GM23338 (cell line): Measurements from ENCODE around the gene CACNB1. TPM values are rescaled to one million over a fixed set of nuclear protein-coding genes. Genes with fewer than 3 reads are reported as not detected.

Experiments
- ATAC-seq: fragments of 200-7000 bp; cut with Tn5 transposase; 3 replicates; pipeline ENCODE4 v1.9.1; 2020
- DNase-seq: peaks from one replicate; pipeline ENCODE4 v3.0.0-alpha.2; 2015; ENCODE audit warnings: low spot score
- H2AFZ ChIP-seq: fragments of 200-600 bp; sonication (generic); 2 replicates; pipeline ENCODE4 v1.8.0; 2016; ENCODE audit warnings: antibody characterized with exemption, mild to moderate bottlenecking, moderate library complexity
- H3F3A ChIP-seq: fragments of 200-600 bp; sonication (generic); replicated peaks from 2 replicates; pipeline ENCODE4 v1.8.0; 2017; ENCODE audit warnings: antibody characterized with exemption, mixed run types, low read depth
- H3K27ac ChIP-seq: fragments of 200-600 bp; sonication (generic); 2 replicates; pipeline ENCODE4 v1.6.1; 2016; ENCODE audit warnings: low read depth
- H3K27me3 ChIP-seq: fragments of 200-600 bp; sonication (generic); 2 replicates; pipeline ENCODE4 v1.8.0; 2016; ENCODE audit warnings: mild to moderate bottlenecking, mixed run types, moderate library complexity; ENCODE audit not compliant: insufficient read depth
- H3K36me3 ChIP-seq: fragments of 200-600 bp; sonication (generic); 2 replicates; pipeline ENCODE4 v1.8.0; 2016; ENCODE audit warnings: mild to moderate bottlenecking; ENCODE audit not compliant: insufficient read depth
- H3K4me1 ChIP-seq: fragments of 200-600 bp; sonication (generic); 2 replicates; pipeline ENCODE4 v1.8.0; 2016; ENCODE audit warnings: mild to moderate bottlenecking, moderate library complexity; ENCODE audit not compliant: insufficient read depth
- H3K4me2 ChIP-seq: fragments of 200-600 bp; sonication (generic); 2 replicates; pipeline ENCODE4 v1.7.1; 2017; ENCODE audit warnings: mixed run types
- H3K4me3 ChIP-seq: fragments of 200-600 bp; sonication (generic); 2 replicates; pipeline ENCODE4 v1.6.1; 2016; ENCODE audit warnings: mixed run types
- H3K79me2 ChIP-seq: fragments of 200-600 bp; sonication (generic); replicated peaks from 2 replicates; pipeline ENCODE4 v1.8.0; 2017; ENCODE audit warnings: mild to moderate bottlenecking; ENCODE audit not compliant: insufficient read depth
- H3K9me2 ChIP-seq: fragments of 200-600 bp; sonication (generic); 2 replicates; pipeline ENCODE4 v1.8.0; 2017; ENCODE audit not compliant: insufficient read depth
- H4K20me1 ChIP-seq: fragments of 200-600 bp; sonication (generic); replicated peaks from 2 replicates; pipeline ENCODE4 v1.8.0; 2017; ENCODE audit warnings: mild to moderate bottlenecking; ENCODE audit not compliant: insufficient read depth
- H3K27ac Mint-ChIP-seq: 2 replicates; pipeline ENCODE4 v1.8.0; 2020; ENCODE audit warnings: inconsistent platforms, mild to moderate bottlenecking, moderate library complexity, mixed read lengths
- H3K27me3 Mint-ChIP-seq: 3 replicates; pipeline ENCODE4 v1.8.0; 2022; ENCODE audit warnings: low read depth, mild to moderate bottlenecking, moderate library complexity, mixed read lengths, inconsistent platforms; ENCODE audit not compliant: insufficient read depth, poor library complexity
- H3K36me3 Mint-ChIP-seq: 3 replicates; pipeline ENCODE4 v1.8.0; 2021; ENCODE audit warnings: low read depth, mild to moderate bottlenecking, inconsistent platforms, moderate library complexity, mixed read lengths
- H3K4me1 Mint-ChIP-seq: 3 replicates; pipeline ENCODE4 v1.8.0; 2020; ENCODE audit warnings: mild to moderate bottlenecking, inconsistent platforms, mixed read lengths
- H3K4me3 Mint-ChIP-seq: 3 replicates; pipeline ENCODE4 v1.8.0; 2021; ENCODE audit warnings: moderate library complexity, mild to moderate bottlenecking, inconsistent platforms, mixed read lengths
- H3K9me3 Mint-ChIP-seq: 3 replicates; pipeline ENCODE4 v1.8.0; 2020; ENCODE audit warnings: moderate library complexity, mild to moderate bottlenecking, inconsistent platforms, mixed read lengths
- EZH2 ChIP-seq: fragments of 200-600 bp; sonication (generic); IDR thresholded peaks from one replicate; pipeline ENCODE4 v1.8.0; 2017; ENCODE audit warnings: antibody characterized with exemption, mild to moderate bottlenecking, low read depth; ENCODE audit not compliant: unreplicated experiment
- EZH2phosphoT487 ChIP-seq: fragments of 200-600 bp; sonication (generic); IDR thresholded peaks from one replicate; pipeline ENCODE4 v1.8.1; 2018; ENCODE audit warnings: antibody characterized with exemption; ENCODE audit not compliant: unreplicated experiment
- NANOG ChIP-seq: IDR thresholded peaks from 2 replicates; pipeline ENCODE4 v1.6.1; 2016; ENCODE audit warnings: antibody characterized with exemption, borderline replicate concordance
- POLR2AphosphoS5 ChIP-seq: IDR thresholded peaks from 2 replicates; pipeline ENCODE4 v1.6.1; 2016; ENCODE audit warnings: antibody characterized with exemption, low read depth
- REST ChIP-seq: IDR thresholded peaks from one replicate; pipeline ENCODE4 v1.6.1; 2018; ENCODE audit warnings: antibody characterized with exemption; ENCODE audit not compliant: unreplicated experiment
- STAT1 ChIP-seq: IDR thresholded peaks from one replicate; pipeline ENCODE4 v1.6.1; 2016; ENCODE audit warnings: antibody characterized with exemption; ENCODE audit not compliant: unreplicated experiment
- ZNF114 ChIP-seq: fragments of 250-450 bp; sonication (Bioruptor Pico); IDR thresholded peaks from 2 replicates; pipeline ENCODE4 v1.5.0; 2020; ENCODE audit warnings: mild to moderate bottlenecking, moderate library complexity
- ZNF331 ChIP-seq: fragments of 250-450 bp; sonication (Bioruptor Pico); IDR thresholded peaks from 2 replicates; pipeline ENCODE4 v1.5.0; 2020; ENCODE audit warnings: low read depth, mild to moderate bottlenecking, moderate library complexity
- ZNF462 ChIP-seq: fragments of 250-450 bp; sonication (Bioruptor Pico); IDR thresholded peaks from 2 replicates; pipeline ENCODE4 v1.5.0; 2020; ENCODE audit warnings: mild to moderate bottlenecking, moderate library complexity
- polyA plus RNA-seq: library from polyadenylated mRNA; unstranded; fragments of >200 nt; fragmentation: Nextera tagmentation; extraction: Ambion mirVana; gene quantifications from 2 replicates; pipeline ENCODE4 v1.2.1, GENCODE V29; 2016
- total RNA-seq: library from RNA; depleted of rRNA; stranded (reverse); fragments of >200 nt; shearing (Covaris generic); gene quantifications from 2 replicates; pipeline ENCODE4 v1.2.3, GENCODE V29; 2014
- TF ChIP-seq, protein P1 (sequence below), 2 experiments: fragments of 200-600 bp in 1 of 2; sonication (generic) in 1 of 2; conservative IDR thresholded peaks; 2 replicates each; pipeline versions ENCODE4 v1.5.1 to v1.6.1; 2016 to 2017; ENCODE audit warnings: antibody characterized with exemption in 2 of 2, low read depth in 2 of 2, mild to moderate bottlenecking in 2 of 2, moderate library complexity in 1 of 2

Gene CACNB1
- total and polyA plus RNA-seq, 2 experiments from 2014 or later = 8.4 to 13.1 TPM

- no peak for TF ChIP-seq ZNF462 (CRISPR knock-in tag)
- no peak for TF ChIP-seq POLR2AphosphoS5
- TF ChIP-seq REST = no peak
- TF ChIP-seq ZNF114 (CRISPR knock-in tag) = no peak
- TF ChIP-seq, protein P1, sequence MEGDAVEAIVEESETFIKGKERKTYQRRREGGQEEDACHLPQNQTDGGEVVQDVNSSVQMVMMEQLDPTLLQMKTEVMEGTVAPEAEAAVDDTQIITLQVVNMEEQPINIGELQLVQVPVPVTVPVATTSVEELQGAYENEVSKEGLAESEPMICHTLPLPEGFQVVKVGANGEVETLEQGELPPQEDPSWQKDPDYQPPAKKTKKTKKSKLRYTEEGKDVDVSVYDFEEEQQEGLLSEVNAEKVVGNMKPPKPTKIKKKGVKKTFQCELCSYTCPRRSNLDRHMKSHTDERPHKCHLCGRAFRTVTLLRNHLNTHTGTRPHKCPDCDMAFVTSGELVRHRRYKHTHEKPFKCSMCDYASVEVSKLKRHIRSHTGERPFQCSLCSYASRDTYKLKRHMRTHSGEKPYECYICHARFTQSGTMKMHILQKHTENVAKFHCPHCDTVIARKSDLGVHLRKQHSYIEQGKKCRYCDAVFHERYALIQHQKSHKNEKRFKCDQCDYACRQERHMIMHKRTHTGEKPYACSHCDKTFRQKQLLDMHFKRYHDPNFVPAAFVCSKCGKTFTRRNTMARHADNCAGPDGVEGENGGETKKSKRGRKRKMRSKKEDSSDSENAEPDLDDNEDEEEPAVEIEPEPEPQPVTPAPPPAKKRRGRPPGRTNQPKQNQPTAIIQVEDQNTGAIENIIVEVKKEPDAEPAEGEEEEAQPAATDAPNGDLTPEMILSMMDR (conservative IDR thresholded peaks at IDR 0.05; ENCODE audit: low read depth in 2 of 2) = no peak
- TF ChIP-seq EZH2 = no peak
- no peak for TF ChIP-seq EZH2phosphoT487
- TF ChIP-seq STAT1 = no peak
- TF ChIP-seq NANOG = no peak
- no peak for TF ChIP-seq ZNF331 (CRISPR knock-in tag)
- Histone ChIP-seq H3K27ac (no peak overlapping the region), H3K4me2 (no peak overlapping the region), H3K4me3 (no peak overlapping the region), H2AFZ (no peak overlapping the region), H3F3A (peaks cover 6% of the 10 kb centered on the region), H3K27me3 (peaks cover 33% of the 10 kb centered on the region), H3K79me2 (no peaks in the 10 kb centered on the region), H4K20me1 (no peaks in the 10 kb centered on the region), H3K4me1 (peaks cover 26% of the 10 kb centered on the region), H3K9me2 (no peaks in the 10 kb centered on the region), H3K36me3 (no peaks in the 10 kb centered on the region)
- H3K4me3 Mint-ChIP-seq = no peak overlapping the region
- H3K27ac Mint-ChIP-seq = no peak overlapping the region
- H3K9me3 Mint-ChIP-seq = peaks cover 9% of the 10 kb centered on the region; the same call in 2 of the 3 replicates
- no peak for ATAC-seq
- peaks cover 30% of the 10 kb centered on the region for H3K27me3 Mint-ChIP-seq
- peaks cover 23% of the 10 kb centered on the region for H3K4me1 Mint-ChIP-seq
- DNase-seq = no peak
- peaks cover 7% of the 10 kb centered on the region; the same call in 1 of the 3 replicates for H3K36me3 Mint-ChIP-seq
These were observed 28.0 kb downstream of the CACNB1 start for GRCh38 chr17:39169518-39169917.
